PC-3 (cell line): ENCODE data around the gene HDAC11. TPM values are rescaled to one million over a fixed set of nuclear protein-coding genes. Genes with fewer than 3 reads are reported as not detected.

Experiments
- ATAC-seq: fragments of 200-7000 bp; cut with Tn5 transposase; 2 replicates; pipeline ENCODE4 v1.9.1; 2020; ENCODE audit warnings: mild to moderate bottlenecking, moderate library complexity
- BruUV-seq: library from RNA; stranded (reverse); fragments of 400-500 nt; replicated peaks from 2 replicates; lab custom pipeline; 2021; lab: Mats Ljungman, UMichigan
- CTCF ChIA-PET: fragments of 300-600 bp; sonication (Branson Sonifier 250); formaldehyde crosslinking; loops from one replicate; lab custom pipeline; 2022; ENCODE audit warnings: antibody characterized with exemption; lab: Charles Lee
- POLR2A ChIA-PET: fragments of 300-600 bp; sonication (Branson Sonifier 250); formaldehyde crosslinking; loops from one replicate; lab custom pipeline; 2022; ENCODE audit warnings: antibody characterized with exemption; ENCODE audit not compliant: unreplicated experiment; lab: Charles Lee
- DNase-seq: peaks from one replicate; pipeline ENCODE4 v3.0.0-alpha.2; 2015
- H2AFZ ChIP-seq: fragments of 300-600 bp; sonication (generic); 2 replicates; pipeline ENCODE4 v1.6.0; 2016; ENCODE audit warnings: antibody characterized with exemption, low read length
- H3F3A ChIP-seq: fragments of 300-600 bp; sonication (generic); one replicate; pipeline ENCODE4 v1.6.0; 2017; ENCODE audit warnings: antibody characterized with exemption, low read length, control low read depth, mild to moderate bottlenecking; ENCODE audit not compliant: unreplicated experiment
- H3K27ac ChIP-seq: fragments of 300-600 bp; sonication (generic); 2 replicates; pipeline ENCODE4 v1.5.1; 2016; ENCODE audit warnings: mild to moderate bottlenecking, low read length
- H3K27me3 ChIP-seq: fragments of 300-600 bp; sonication (generic); 2 replicates; pipeline ENCODE4 v1.6.1; 2016; ENCODE audit warnings: low read length, mixed read lengths
- H3K36me3 ChIP-seq: fragments of 300-600 bp; sonication (generic); 2 replicates; pipeline ENCODE4 v1.6.1; 2016; ENCODE audit warnings: low read depth, mixed run types, low read length, mixed read lengths
- H3K4me1 ChIP-seq: fragments of 300-600 bp; sonication (generic); 2 replicates; pipeline ENCODE4 v1.5.1; 2016; ENCODE audit warnings: low read length; ENCODE audit not compliant: insufficient read depth
- H3K4me2 ChIP-seq: fragments of 300-600 bp; sonication (generic); 2 replicates; pipeline ENCODE4 v1.6.0; 2016; ENCODE audit warnings: low read length
- H3K4me3 ChIP-seq: fragments of 300-600 bp; sonication (generic); 2 replicates; pipeline ENCODE4 v1.5.1; 2016; ENCODE audit warnings: mild to moderate bottlenecking, low read length, mixed read lengths
- H3K79me2 ChIP-seq: fragments of 300-600 bp; sonication (generic); 2 replicates; pipeline ENCODE4 v1.6.1; 2017; ENCODE audit warnings: low read length, mixed read lengths
- H3K9ac ChIP-seq: fragments of 300-600 bp; sonication (generic); 2 replicates; pipeline ENCODE4 v1.6.0; 2016; ENCODE audit warnings: mild to moderate bottlenecking, low read length
- H3K9me2 ChIP-seq: fragments of 300-600 bp; sonication (generic); replicated peaks from 2 replicates; pipeline ENCODE4 v1.6.1; 2016; ENCODE audit warnings: mixed run types, low read length, mixed read lengths
- H3K9me3 ChIP-seq: fragments of 300-600 bp; sonication (generic); 2 replicates; pipeline ENCODE4 v1.6.1; 2016; ENCODE audit warnings: low read length, mixed read lengths
- H4K20me1 ChIP-seq: fragments of 300-600 bp; sonication (generic); 2 replicates; pipeline ENCODE4 v1.6.1; 2016; ENCODE audit warnings: low read length, mixed read lengths
- EZH2 ChIP-seq: fragments of 300-600 bp; sonication (generic); IDR thresholded peaks from one replicate; pipeline ENCODE4 v1.6.1; 2017; ENCODE audit warnings: antibody characterized with exemption, mild to moderate bottlenecking, low read length; ENCODE audit not compliant: unreplicated experiment
- EZH2phosphoT487 ChIP-seq: fragments of 300-600 bp; sonication (generic); IDR thresholded peaks from 2 replicates; pipeline ENCODE4 v1.6.1; 2018; ENCODE audit warnings: mild to moderate bottlenecking, antibody characterized with exemption, low read length, borderline replicate concordance
- intact Hi-C: fragments of 100-400 bp; cut with micrococcal nuclease; formaldehyde crosslinking; loops from 2 replicates; pipeline ENCODE4 v1.9.0; 2023
- total RNA-seq: library from RNA; depleted of rRNA; stranded (reverse); fragments of >200 nt; gene quantifications from 2 replicates; pipeline ENCODE4 v1.2.3, GENCODE V29; 2014
- TF ChIP-seq, protein P1 (sequence below): fragments of 300-600 bp; sonication (generic); conservative IDR thresholded peaks from 2 replicates; pipeline ENCODE4 v1.5.1; 2017; ENCODE audit warnings: antibody characterized with exemption, low read depth, mild to moderate bottlenecking, low read length

Gene HDAC11
- total RNA-seq, 1 experiment from 2014 or later: 24.2 TPM

DNA sequence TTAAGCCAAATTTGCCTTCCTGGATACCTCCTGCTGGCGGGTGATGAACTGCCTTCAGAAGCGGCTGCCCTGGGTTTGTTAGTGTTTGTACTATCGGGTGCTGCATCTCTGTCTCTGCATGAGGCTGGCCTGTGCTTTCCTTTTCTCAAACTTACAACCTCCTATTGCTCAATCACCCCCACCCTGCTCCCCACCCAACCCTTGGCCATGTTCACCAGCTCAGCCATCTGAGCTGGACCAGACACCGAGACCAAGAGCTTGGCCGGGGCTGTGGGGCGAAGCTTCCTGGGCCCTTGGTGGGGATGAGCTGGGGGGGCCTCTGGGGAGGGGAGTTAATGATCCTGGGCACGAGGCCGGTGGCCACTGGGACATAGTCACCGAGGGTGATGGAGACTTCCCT is 52.0 kb downstream of the HDAC11 start:
- DNase-seq (no peak), ATAC-seq (no peak)
- Histone ChIP-seq H3K9ac (no peak overlapping the region), H3K27me3 (no peaks in the 10 kb centered on the region), H3K4me1 (peaks cover 10% of the 10 kb centered on the region), H3K79me2 (no peaks in the 10 kb centered on the region), H2AFZ (no peak overlapping the region), H3K36me3 (no peaks in the 10 kb centered on the region), H3K9me2 (no peaks in the 10 kb centered on the region), H3K4me3 (no peak overlapping the region), H3K4me2 (no peak overlapping the region), H4K20me1 (no peaks in the 10 kb centered on the region), H3K27ac (no peak overlapping the region), H3F3A (no peaks in the 10 kb centered on the region), H3K9me3 (no peaks in the 10 kb centered on the region)
- BruUV-seq: no TSS peak
- TF ChIP-seq EZH2phosphoT487 (no peak), EZH2 (no peak)
- TF ChIP-seq, protein P1, sequence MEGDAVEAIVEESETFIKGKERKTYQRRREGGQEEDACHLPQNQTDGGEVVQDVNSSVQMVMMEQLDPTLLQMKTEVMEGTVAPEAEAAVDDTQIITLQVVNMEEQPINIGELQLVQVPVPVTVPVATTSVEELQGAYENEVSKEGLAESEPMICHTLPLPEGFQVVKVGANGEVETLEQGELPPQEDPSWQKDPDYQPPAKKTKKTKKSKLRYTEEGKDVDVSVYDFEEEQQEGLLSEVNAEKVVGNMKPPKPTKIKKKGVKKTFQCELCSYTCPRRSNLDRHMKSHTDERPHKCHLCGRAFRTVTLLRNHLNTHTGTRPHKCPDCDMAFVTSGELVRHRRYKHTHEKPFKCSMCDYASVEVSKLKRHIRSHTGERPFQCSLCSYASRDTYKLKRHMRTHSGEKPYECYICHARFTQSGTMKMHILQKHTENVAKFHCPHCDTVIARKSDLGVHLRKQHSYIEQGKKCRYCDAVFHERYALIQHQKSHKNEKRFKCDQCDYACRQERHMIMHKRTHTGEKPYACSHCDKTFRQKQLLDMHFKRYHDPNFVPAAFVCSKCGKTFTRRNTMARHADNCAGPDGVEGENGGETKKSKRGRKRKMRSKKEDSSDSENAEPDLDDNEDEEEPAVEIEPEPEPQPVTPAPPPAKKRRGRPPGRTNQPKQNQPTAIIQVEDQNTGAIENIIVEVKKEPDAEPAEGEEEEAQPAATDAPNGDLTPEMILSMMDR: no peak
- intact Hi-C loops: no loop called here
- ChIA-PET POLR2A (no interaction called here), CTCF (no interaction called here)

DNA sequence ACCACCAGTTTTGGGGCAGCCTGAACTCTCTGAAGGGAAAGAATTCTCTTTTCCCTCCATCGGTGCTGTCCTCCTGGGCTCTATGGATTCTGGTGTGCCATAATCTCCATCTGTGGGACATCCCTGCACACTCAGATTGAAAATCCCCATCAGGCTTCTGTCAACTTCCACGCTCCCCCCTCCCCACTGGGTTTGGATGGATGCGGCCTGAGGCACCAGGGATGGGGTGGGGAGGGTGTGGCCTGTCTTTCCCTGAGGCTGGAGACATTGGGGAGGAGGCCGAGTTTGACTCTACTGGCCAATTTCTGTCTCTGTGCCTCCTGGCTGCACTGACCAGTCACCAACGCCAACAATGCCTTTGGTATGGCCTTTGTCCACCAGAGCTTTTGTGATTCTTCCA is 52.5 kb downstream of the HDAC11 start:
- no peaks in the 10 kb centered on the region for H3F3A ChIP-seq
- no TSS peak for BruUV-seq
- no peaks in the 10 kb centered on the region for H3K9me2 ChIP-seq
- H3K27ac ChIP-seq: no peak overlapping the region
- H3K4me2 ChIP-seq: no peak overlapping the region
- H3K27me3 ChIP-seq: no peaks in the 10 kb centered on the region
- no peak overlapping the region for H3K4me3 ChIP-seq
- no peaks in the 10 kb centered on the region for H4K20me1 ChIP-seq
- peaks cover 16% of the 10 kb centered on the region for H3K4me1 ChIP-seq
- no peaks in the 10 kb centered on the region for H3K79me2 ChIP-seq
- intact Hi-C loops: no loop called here
- ChIA-PET POLR2A (no interaction called here), CTCF (no interaction called here)
- no peaks in the 10 kb centered on the region for H3K9me3 ChIP-seq
- no peak for DNase-seq
- H3K36me3 ChIP-seq: no peaks in the 10 kb centered on the region
- no peak overlapping the region for H3K9ac ChIP-seq
- TF ChIP-seq EZH2phosphoT487 (no peak), EZH2 (no peak)
- TF ChIP-seq, protein P1: no peak
- ATAC-seq: no peak
- H2AFZ ChIP-seq: no peak overlapping the region

DNA sequence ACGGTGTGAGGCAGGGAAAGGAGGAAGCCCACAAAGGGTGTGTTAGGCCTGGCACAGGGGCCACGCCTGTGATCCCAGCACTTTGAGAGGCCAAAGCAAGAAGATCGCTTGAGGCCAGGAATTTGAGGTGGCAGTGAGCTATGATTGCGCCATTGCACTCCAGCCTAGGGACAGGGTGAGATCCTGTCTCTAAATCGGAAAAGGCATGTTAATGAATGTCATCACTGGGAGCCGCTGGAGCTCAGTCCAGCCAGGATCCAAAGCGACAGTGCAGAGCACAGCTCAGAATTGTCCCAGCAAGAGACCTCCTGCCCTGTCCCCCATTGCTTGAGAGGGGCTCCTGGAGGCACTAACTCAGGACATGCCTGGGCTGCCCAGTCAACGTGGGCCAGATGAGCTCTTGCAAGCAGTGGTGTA is 53.8 kb downstream of the HDAC11 start:
- DNase-seq (no peak), ATAC-seq (no peak)
- H3K27ac ChIP-seq: no peak overlapping the region
- no peaks in the 10 kb centered on the region for H3K27me3 ChIP-seq
- ChIA-PET CTCF (no interaction called here), POLR2A (interaction anchor here (0.6 kb wide), 1 partner anchor 282 kb away, joined by 3 read pairs; no protein-coding TSS in a partner anchor)
- no peaks in the 10 kb centered on the region for H3K9me3 ChIP-seq
- no peaks in the 10 kb centered on the region for H3F3A ChIP-seq
- TF ChIP-seq EZH2 (no peak), EZH2phosphoT487 (no peak)
- TF ChIP-seq, protein P1: no peak
- H3K4me3 ChIP-seq: no peak overlapping the region
- no peaks in the 10 kb centered on the region for H3K9me2 ChIP-seq
- peaks cover 28% of the 10 kb centered on the region for H3K4me1 ChIP-seq
- intact Hi-C loops: no loop called here
- H3K79me2 ChIP-seq: no peaks in the 10 kb centered on the region
- no peaks in the 10 kb centered on the region for H4K20me1 ChIP-seq
- no peak overlapping the region for H2AFZ ChIP-seq
- no TSS peak for BruUV-seq
- H3K4me2 ChIP-seq: no peak overlapping the region
- no peak overlapping the region for H3K9ac ChIP-seq
- H3K36me3 ChIP-seq: no peaks in the 10 kb centered on the region
